Stimulated activated CD4-positive, alpha-beta T cell treated with anti-CD3 and anti-CD28 coated beads, Interleukin-12 subunit alpha, Interleukin-12 subunit beta, amount 100 ng/mL, for 48 hours (primary cell): ENCODE results near the gene ADGRL3.

Experiments
- DNase-seq, 3 donors: peaks; one replicate each; pipeline ENCODE4 v3.0.0-alpha.2; 2020; ENCODE audit warnings: low read depth in 2 of 3, low spot score in 1 of 3

ADGRL3 gene

GRCh38 chr4:61877266-61877665, 677.1 kb downstream of the ADGRL3 start:
- DNase-seq, result no peak

DNA sequence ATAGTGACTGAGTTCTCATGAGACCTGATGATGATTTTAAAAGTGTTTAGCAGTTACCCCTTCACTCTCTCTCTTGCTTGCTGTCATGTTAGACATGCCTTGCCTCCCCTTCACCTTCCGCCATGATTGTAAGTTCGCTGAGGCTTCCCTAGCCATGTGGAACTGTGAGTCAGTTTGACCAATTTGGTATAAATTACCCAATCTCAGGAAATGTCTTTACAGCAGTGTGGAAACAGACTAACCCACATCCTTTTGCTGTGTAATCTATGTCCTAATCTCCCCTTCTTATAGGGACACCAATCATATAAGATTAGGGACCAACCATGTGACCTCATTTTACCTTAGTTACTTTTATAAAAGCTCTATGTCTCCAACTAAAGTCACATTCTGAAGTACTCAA, 677.8 kb downstream of the ADGRL3 start:
- no peak for DNase-seq

GRCh38 chr4:61882381-61882780, 682.3 kb downstream of the ADGRL3 start:
- DNase-seq, result no peak

GRCh38 chr4:61886131-61886530, 686.0 kb downstream of the ADGRL3 start:
- DNase-seq, result no peak

GRCh38 chr4:61889117-61889516, 689.0 kb downstream of the ADGRL3 start:
- no peak for DNase-seq

DNA sequence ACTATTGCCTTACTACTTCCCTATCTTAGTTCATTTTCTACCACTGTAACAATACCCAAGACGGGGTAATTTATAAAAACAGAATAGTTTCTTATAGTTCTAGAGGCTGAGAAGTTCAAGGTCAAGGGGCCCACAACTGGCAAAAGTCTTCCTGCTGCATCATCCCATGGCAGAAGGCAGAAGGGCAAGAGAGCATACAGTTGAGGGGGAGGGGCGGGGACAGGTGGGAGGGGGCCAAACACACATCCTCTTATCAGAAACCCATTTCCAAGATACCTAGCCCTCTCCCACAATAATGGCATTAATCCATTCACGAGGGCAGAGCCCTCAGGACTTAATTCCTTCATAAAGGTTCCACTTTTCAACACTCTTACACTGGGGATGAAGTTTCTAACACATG, 690.2 kb downstream of the ADGRL3 start:
- no peak for DNase-seq

DNA sequence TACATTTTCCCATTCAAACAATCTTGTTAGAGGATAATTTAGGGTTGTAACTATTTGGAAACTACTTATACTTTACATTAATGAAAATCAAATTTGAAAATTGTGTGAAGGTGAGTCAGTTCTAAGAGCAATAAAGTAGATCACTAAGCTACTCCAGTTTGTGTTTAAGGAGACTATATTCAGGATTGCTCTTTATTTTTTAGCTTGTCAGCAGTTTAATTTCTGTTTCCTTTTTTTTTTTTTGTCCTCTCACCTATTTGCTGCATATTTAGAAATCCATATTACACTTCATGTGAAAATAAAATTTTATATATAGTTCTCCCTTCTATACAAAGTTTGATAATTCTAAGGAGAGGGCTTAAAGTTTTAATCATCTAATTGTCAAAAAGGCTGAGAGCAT, 691.8 kb downstream of the ADGRL3 start:
- DNase-seq, result no peak

GRCh38 chr4:61896634-61897033, 696.5 kb downstream of the ADGRL3 start:
- DNase-seq, result no peak

GRCh38 chr4:61909031-61909430, 708.9 kb downstream of the ADGRL3 start:
- no peak for DNase-seq

DNA sequence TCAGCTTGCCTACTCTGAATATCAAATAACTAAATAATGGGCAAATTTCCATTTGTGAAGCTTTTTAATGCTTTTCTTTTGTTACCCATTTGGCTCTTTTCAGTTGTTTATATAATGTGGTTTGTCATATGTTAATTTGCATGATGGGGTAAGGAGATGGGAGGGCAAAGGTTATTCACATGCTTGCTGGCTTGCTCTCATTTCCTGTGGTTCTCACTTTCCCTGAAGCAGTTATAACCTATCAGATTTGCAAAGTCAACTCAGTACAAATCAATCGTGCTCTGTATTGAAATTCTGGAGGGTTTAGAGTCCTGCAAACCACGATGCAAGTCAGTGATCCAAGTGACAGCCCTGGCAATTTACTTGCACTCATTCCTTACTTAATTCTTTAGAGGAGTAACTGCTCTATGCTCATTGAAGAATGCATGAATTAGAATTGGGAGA, 711.2 kb downstream of the ADGRL3 start:
- DNase-seq, result no peak

GRCh38 chr4:61913619-61914018, 713.5 kb downstream of the ADGRL3 start:
- DNase-seq, result no peak

DNA sequence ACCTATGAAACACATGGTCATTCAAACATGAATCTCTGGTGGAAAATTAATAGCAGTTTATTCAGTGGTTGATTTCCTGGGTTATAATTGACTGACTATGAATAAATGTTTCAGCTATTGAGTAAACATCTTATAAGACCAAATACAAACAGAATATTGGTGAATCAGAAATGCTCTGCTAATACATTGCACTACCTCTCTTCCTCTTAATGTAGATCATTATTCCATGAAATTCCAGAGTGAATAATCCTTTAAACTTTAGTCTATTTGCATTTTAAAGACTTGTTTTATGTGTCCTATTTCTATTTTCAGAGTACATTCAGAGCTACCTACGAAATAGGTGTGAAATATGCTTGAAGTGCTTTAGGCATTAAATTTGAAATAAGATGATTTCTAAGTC, 715.4 kb downstream of the ADGRL3 start:
- DNase-seq, result no peak

- no peak for DNase-seq
Measured at GRCh38 chr4:61918507-61918906, 718.4 kb downstream of the ADGRL3 start.

GRCh38 chr4:61918987-61919386, 718.9 kb downstream of the ADGRL3 start:
- DNase-seq, result no peak

DNA sequence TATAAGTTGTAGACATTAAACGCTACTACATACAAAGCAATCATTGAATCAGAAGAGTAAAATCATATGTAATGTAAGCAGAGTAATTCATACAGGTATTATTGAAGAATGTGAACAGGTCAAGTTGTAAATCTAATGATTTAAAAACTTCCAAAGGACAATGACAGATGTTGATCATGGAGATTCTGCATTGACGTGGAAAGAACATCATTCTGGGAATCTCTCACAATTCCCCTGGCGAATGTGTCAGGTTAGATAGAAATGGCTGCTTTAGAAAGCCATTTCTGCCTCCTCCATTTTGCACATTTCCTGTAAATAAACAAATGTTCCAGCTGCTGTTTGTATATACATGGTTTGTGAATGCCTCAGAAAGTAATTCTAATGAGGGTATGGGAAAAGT, 719.4 kb downstream of the ADGRL3 start:
- no peak for DNase-seq

DNA sequence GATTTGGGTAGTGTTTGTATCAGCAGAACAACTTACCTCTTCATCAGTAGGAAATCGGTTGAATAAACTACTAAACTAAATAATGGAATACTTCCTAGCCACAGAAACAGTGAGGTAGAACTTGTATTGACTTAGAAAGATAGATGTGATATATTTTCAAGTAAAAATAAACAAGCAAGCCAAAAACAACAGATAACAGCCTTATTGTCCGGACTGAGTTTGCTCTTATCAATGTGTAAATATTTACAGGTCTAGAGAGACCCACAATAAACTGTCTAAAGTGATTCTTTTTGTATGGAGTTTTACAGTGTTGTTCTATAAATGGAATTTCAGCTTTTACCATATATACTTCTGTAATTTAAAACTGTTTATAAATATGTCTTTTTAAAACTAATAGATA, 721.8 kb downstream of the ADGRL3 start:
- DNase-seq, result no peak

- DNase-seq, result no peak
Measured at GRCh38 chr4:61922766-61923165, 722.6 kb downstream of the ADGRL3 start.

DNA sequence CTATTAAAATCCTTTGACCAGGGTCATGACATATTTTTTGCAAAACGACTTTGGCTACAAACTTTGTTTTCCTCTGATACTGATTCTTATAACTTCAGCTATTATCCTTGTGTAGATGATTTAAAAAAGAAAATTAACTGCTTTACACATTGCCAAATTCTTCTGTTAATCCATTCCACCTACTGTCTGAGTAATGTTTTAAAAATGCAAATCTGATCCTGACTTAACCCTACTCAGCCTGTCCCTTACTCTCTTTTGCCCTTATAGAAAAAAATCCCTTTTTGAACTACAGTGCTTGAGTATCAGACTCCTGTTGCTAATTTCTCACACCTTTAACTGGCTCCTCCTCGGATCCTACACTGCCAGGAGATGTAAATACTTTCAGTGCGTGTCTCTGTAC, 723.1 kb downstream of the ADGRL3 start:
- no peak for DNase-seq

DNA sequence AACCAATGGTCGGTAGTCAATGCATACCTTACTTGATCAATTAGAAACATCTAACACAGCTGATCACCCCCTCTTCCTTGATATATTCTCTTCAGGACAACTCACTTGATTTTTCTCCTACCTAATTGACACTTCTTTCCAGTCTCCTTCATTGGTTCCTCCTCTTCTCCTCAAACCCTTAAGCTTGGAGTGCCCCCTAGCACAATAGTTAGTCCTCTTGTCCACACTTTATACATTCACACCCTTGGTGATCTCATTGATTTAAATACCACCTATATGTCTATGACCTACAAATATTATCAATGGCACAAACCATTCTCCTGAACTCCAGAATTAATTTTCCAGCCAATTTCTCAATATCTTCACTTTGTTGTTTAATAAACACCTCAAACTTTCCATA, 724.0 kb downstream of the ADGRL3 start:
- DNase-seq, result no peak

DNA sequence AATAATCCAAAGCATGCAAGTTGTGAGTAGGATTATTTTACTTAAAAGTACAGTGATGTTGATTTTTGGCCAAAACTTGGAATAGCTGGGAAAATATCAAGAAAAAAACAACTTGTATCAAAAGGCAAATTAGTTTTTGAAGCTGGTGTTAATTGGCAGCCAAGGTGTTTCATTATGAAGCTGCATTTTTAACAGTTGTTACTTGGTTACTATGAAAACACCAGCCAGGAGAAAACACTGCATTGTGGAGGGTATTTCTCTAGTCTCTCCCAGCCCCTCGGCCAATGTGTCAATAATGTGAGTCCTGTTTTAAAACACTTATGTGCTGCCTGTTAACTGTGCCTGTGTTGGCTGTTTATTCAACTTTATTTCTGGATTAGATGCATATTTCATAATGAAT, 733.4 kb downstream of the ADGRL3 start:
- DNase-seq, result no peak

DNA sequence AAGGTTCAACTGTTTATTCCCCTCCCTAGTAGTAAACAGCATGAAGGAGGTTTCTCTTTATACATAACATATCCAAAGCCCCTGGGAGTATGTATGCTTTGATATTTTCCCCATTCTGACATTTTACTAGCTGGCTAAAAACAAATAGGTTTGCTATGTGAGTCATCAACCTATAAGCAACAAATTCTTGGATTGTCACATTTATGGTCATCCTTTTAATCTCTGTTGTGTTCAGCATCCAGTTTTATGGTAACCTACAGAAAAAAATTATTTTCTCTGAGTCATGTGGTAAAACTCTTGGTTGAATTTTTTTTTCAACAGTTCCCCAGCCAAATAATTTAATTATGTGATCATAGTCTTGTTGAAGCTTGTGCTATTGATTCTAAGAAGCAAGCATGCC, 734.1 kb downstream of the ADGRL3 start:
- no peak for DNase-seq

- DNase-seq, result peak in 1 of 3 donors; percentile 1
Measured at GRCh38 chr4:61938250-61938846, 738.2 kb downstream of the ADGRL3 start.

GRCh38 chr4:61950625-61951024, 750.5 kb downstream of the ADGRL3 start:
- no peak for DNase-seq

DNA sequence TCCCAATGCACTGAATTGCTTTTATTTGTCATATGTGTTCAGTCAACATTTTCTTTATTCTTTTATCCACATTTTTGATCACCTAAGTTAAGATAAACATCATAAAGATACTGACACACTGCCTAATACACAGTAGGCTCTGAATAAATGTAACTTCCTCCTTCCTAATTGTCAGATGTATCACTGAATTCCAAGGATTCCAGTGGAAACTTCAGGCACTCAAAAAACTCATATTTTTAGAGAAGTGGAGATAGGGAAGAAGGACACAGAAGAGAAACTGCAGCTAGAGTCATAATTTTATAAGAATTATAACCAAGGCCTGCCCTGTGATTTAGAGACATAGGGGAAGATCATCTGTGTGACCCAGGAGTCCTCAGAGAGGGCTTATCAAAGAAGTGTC, 753.3 kb downstream of the ADGRL3 start:
- no peak for DNase-seq
